SK-MEL-5 (cell line): ENCODE results near the gene PNMA8B. TPM values are rescaled to one million over a fixed set of nuclear protein-coding genes. Genes with fewer than 3 reads are reported as not detected.

Experiments used
- DNase-seq: peaks from one replicate; pipeline ENCODE4 v3.0.0-alpha.2; 2016; ENCODE audit warnings: low read depth, low spot score
- in situ Hi-C: cut with HindIII; loops from 2 replicates; pipeline ENCODE4 v1.10.0; 2016; ENCODE audit warnings: low sequenced_read_pairs, high pct_unique_total_duplicates, low pct_unique_long_range_greater_than_20kb
- total RNA-seq: library from RNA; depleted of rRNA; stranded (reverse); fragments of >200 nt; shearing (Covaris generic); gene quantifications from 2 replicates; pipeline ENCODE4 v1.2.3, GENCODE V29; 2014

Gene PNMA8B
- total RNA-seq, 1 experiment from 2014 or later: not detected

- in situ Hi-C loops: no loop called here
- no peak for DNase-seq
Observed at GRCh38 chr19:46492841-46493235, 2.8 kb downstream of the PNMA8B start.

- in situ Hi-C loops: no loop called here
- DNase-seq: no peak
Observed at GRCh38 chr19:46491975-46492682, 3.5 kb downstream of the PNMA8B start.

GRCh38 chr19:46490774-46491173 is 4.9 kb downstream of the PNMA8B start:
- in situ Hi-C loops: no loop called here

GRCh38 chr19:46489445-46490272 is 6.0 kb downstream of the PNMA8B start:
- no peak for DNase-seq
- in situ Hi-C loops: no loop called here

More at GRCh38 chr19:46490774-46491173, 4.9 kb downstream of the PNMA8B start:
- DNase-seq: no peak

GRCh38 chr19:46488551-46488950 is 7.1 kb downstream of the PNMA8B start:
- in situ Hi-C loops: no loop called here
- DNase-seq: no peak

GRCh38 chr19:46487802-46488445 is 7.7 kb downstream of the PNMA8B start:
- in situ Hi-C loops: no loop called here
- DNase-seq: peak; percentile 74

GRCh38 chr19:46487178-46487801 is 8.4 kb downstream of the PNMA8B start:
- in situ Hi-C loops: no loop called here
- DNase-seq: no peak

- in situ Hi-C loops: no loop called here
- DNase-seq: no peak
Observed at GRCh38 chr19:46486358-46486757, 9.3 kb downstream of the PNMA8B start.

- in situ Hi-C loops: no loop called here
- no peak for DNase-seq
Observed at GRCh38 chr19:46484656-46485055, 11.0 kb downstream of the PNMA8B start.

- no peak for DNase-seq
- in situ Hi-C loops: no loop called here
Observed at GRCh38 chr19:46482631-46483030, 13.0 kb downstream of the PNMA8B start.

GRCh38 chr19:46481947-46482346 is 13.7 kb downstream of the PNMA8B start:
- in situ Hi-C loops: no loop called here
- DNase-seq: no peak

GRCh38 chr19:46481223-46481848 is 14.3 kb downstream of the PNMA8B start:
- in situ Hi-C loops: no loop called here
- no peak for DNase-seq

- no peak for DNase-seq
- in situ Hi-C loops: no loop called here
Observed at GRCh38 chr19:46480415-46480814, 15.3 kb downstream of the PNMA8B start.

- in situ Hi-C loops: no loop called here
- DNase-seq: peak; percentile 41
Observed at GRCh38 chr19:46478356-46478986, 17.2 kb downstream of the PNMA8B start.

- in situ Hi-C loops: no loop called here
- no peak for DNase-seq
Observed at GRCh38 chr19:46475986-46476385, 19.7 kb downstream of the PNMA8B start.

GRCh38 chr19:46474211-46474610 is 21.5 kb downstream of the PNMA8B start:
- no peak for DNase-seq
- in situ Hi-C loops: no loop called here

GRCh38 chr19:46472592-46472991 is 23.1 kb downstream of the PNMA8B start:
- DNase-seq: no peak
- in situ Hi-C loops: no loop called here
